UCSD-AML1 (cell line): ENCODE measurements around the gene WASHC2C.
"Not testable (repeated sequence)": the region's sequence is repeated elsewhere in the genome, so short reads cannot be mapped to it uniquely, and the experiment has no call there.

ENCODE experiments used
- DNase-seq: peaks from one replicate; lab custom pipeline; 2025; ENCODE audit not compliant: unreplicated experiment; lab: John Stamatoyannopoulos, UW

Gene WASHC2C

GRCh38 chr10:45726703-45727420 is at the start of gene WASHC2C:
TSS of gene WASHC2C (plus strand) at chr10:45727266. CDS start at chr10:45727318, 52 bp downstream.
- DNase-seq, result peak; percentile 87

GRCh38 chr10:45678467-45678866 is 48.6 kb upstream of the WASHC2C start:
- not testable (repeated sequence) for DNase-seq

- not testable (repeated sequence) for DNase-seq
Observed at GRCh38 chr10:45710200-45710796, 16.8 kb upstream of the WASHC2C start.

- DNase-seq, result not testable (repeated sequence)
Observed at GRCh38 chr10:45711223-45711622, 15.8 kb upstream of the WASHC2C start.

GRCh38 chr10:45717053-45717452 is 10.0 kb upstream of the WASHC2C start:
- not testable (repeated sequence) for DNase-seq

- DNase-seq, result not testable (repeated sequence)
Observed at GRCh38 chr10:45717642-45718041, 9.4 kb upstream of the WASHC2C start.

- DNase-seq, result not testable (repeated sequence)
Observed at GRCh38 chr10:45721503-45721902, 5.6 kb upstream of the WASHC2C start.

- not testable (repeated sequence) for DNase-seq
Observed at GRCh38 chr10:45723851-45724250, 3.2 kb upstream of the WASHC2C start.

- not testable (repeated sequence) for DNase-seq
Observed at GRCh38 chr10:45727421-45727965, 427 bp downstream of the WASHC2C start.

GRCh38 chr10:45734449-45734848 is 7.4 kb downstream of the WASHC2C start:
- DNase-seq, result not testable (repeated sequence)

- not testable (repeated sequence) for DNase-seq
Observed at GRCh38 chr10:45734867-45735266, 7.8 kb downstream of the WASHC2C start.

GRCh38 chr10:45741559-45741958 is 14.5 kb downstream of the WASHC2C start:
- not testable (repeated sequence) for DNase-seq

- DNase-seq, result not testable (repeated sequence)
Observed at GRCh38 chr10:45742014-45742413, 14.9 kb downstream of the WASHC2C start.

GRCh38 chr10:45751141-45751540 is 24.1 kb downstream of the WASHC2C start:
- DNase-seq, result not testable (repeated sequence)

- not testable (repeated sequence) for DNase-seq
Observed at GRCh38 chr10:45752210-45752609, 25.1 kb downstream of the WASHC2C start.

GRCh38 chr10:45753979-45754495 is 27.0 kb downstream of the WASHC2C start:
- DNase-seq, result not testable (repeated sequence)

GRCh38 chr10:45755083-45755482 is 28.0 kb downstream of the WASHC2C start:
- not testable (repeated sequence) for DNase-seq

- DNase-seq, result not testable (repeated sequence)
Observed at GRCh38 chr10:45756065-45756464, 29.0 kb downstream of the WASHC2C start.

- DNase-seq, result not testable (repeated sequence)
Observed at GRCh38 chr10:45757661-45758396, 30.8 kb downstream of the WASHC2C start.

- DNase-seq, result not testable (repeated sequence)
Observed at GRCh38 chr10:45761622-45762021, 34.6 kb downstream of the WASHC2C start.

- DNase-seq, result not testable (repeated sequence)
Observed at GRCh38 chr10:45763037-45763436, 36.0 kb downstream of the WASHC2C start.
